Fibroblast of gingiva (primary cell): ENCODE measurements around the gene ARHGAP22.
A peak's percentile ranks its signal among the peaks of the same experiment; 100 is the strongest.

ENCODE experiments used
- DNase-seq: peaks from one replicate; pipeline ENCODE4 v3.0.0-alpha.2; 2011; ENCODE audit warnings: low read depth

The ARHGAP22 gene

GRCh38 chr10:48552946-48553564, 51.8 kb downstream of the ARHGAP22 start:
- no peak for DNase-seq

DNA sequence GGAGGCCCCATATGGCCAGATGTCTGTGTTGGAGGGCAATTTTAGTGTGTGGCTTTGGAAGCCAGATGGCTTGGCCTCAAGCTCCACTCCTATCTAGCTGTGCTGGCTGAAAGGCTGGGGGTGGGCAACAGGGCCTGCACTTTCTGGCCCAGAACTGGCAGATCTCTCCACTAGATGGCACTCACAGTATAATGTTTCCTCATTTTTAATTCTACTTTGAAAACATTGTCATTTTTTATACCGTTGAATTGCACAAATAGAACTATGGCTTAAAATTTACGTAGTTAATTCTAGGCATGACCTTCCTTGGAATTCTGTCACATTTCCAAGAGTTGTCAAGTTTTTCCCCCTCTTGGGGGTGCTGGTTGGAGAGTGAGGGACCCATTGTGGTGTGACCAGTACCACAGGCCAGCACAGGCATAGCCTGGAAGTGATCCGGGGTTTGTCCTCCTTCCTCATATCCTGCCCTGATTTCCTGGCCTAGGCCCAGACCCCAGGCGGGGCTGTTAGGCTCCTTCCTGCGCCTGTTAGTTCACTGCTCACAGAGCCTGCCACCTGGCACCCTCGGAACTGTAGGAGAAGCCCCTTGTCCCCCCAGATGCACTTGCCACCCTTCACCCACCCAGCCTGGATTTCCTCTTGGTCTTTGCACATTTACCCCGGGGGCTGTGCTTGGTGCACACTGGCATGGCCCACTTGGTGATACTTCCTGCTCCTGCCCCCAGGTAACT, 52.8 kb downstream of the ARHGAP22 start:
- DNase-seq = peak; percentile 41

- DNase-seq = no peak
Measured at GRCh38 chr10:48550977-48551376, 53.9 kb downstream of the ARHGAP22 start.

- no peak for DNase-seq
Measured at GRCh38 chr10:48550071-48550691, 54.7 kb downstream of the ARHGAP22 start.

- no peak for DNase-seq
Measured at GRCh38 chr10:48549236-48549635, 55.6 kb downstream of the ARHGAP22 start.

DNA sequence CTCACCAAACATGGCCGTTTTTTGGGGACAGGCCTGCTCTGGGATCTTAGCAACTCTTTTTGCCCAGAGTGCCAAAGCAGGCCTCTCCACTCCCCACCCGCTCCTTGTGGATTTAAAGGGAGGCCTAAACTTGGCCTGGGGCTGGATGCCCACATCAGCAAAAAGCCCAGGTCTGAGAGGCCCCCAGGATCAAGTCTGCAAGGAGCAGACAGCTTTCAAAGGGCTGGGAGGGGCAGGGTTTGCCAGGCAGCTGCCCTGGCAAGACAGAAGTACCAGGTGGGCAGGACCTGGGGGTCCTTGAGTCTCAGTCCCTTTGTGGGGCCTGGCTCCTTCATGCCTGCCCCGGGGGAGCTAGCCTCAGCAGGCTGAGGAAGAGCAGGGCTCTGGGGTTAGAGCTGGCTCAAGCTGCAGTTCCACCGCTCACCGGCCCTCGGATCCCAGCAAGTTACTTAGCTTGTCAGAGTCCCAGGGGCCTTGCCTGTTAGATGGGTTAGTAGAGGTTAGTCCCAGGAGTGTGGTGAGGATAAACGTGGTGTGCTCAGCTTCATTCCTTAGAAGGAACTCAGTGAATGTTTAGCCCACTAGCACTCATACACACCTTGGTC, 56.2 kb downstream of the ARHGAP22 start:
- no peak for DNase-seq

- no peak for DNase-seq
Measured at GRCh38 chr10:48547981-48548380, 56.9 kb downstream of the ARHGAP22 start.

- no peak for DNase-seq
Measured at GRCh38 chr10:48547061-48547895, 57.6 kb downstream of the ARHGAP22 start.

GRCh38 chr10:48545462-48546145, 59.3 kb downstream of the ARHGAP22 start:
- no peak for DNase-seq

DNA sequence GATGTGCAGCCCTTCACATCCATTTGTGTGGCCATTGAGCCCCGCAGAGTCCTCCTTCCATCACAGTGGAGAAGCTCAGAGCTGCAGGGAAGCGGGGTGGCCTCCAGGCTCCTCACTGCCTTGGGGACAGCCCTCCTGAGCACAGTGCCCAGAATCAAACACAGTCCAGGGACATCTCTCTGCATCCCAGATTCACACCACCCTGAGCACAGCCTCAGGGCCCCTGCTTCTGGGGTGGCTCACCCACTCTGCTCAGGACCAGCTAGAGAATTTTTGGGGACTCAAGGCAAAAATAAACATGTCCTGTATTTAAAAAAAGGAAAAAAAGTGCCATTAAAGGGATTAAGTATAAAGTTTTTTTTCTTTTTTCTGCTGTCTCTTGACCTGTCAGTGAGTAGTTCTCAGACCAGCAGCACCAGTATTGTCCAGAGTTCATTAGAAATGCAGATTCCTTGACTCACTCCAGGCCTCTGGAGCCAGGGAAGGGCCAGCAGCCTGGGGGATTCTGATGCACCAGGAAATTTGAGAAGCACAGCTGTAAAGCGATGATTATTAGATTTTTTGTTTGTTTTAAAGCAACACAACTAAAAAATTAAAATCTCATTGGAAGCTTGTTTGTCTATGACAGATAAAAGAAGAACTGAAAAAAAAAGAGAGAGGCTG, 61.6 kb downstream of the ARHGAP22 start:
- no peak for DNase-seq

GRCh38 chr10:48542471-48543181, 62.2 kb downstream of the ARHGAP22 start:
- DNase-seq = no peak

- no peak for DNase-seq
Measured at GRCh38 chr10:48541144-48541795, 63.6 kb downstream of the ARHGAP22 start.

DNA sequence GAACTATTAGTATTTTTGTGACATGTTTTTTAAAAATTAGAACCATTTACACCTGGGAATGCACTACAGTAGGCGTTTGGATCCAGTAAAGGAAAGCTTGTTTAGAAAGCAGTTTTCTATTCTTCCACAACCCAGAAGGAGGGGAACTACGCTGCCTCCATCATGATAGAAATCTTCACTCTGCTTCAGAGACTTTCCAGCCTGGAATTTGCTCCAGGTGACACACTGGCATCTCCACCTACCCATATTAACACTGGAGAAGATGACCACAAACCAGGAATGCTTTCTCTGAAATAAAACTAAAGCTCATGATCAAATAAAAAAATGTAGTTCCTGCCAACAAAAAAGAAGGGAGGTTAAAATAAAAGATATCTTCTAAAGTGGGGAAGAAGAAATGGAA, 66.3 kb downstream of the ARHGAP22 start:
- DNase-seq = no peak

DNA sequence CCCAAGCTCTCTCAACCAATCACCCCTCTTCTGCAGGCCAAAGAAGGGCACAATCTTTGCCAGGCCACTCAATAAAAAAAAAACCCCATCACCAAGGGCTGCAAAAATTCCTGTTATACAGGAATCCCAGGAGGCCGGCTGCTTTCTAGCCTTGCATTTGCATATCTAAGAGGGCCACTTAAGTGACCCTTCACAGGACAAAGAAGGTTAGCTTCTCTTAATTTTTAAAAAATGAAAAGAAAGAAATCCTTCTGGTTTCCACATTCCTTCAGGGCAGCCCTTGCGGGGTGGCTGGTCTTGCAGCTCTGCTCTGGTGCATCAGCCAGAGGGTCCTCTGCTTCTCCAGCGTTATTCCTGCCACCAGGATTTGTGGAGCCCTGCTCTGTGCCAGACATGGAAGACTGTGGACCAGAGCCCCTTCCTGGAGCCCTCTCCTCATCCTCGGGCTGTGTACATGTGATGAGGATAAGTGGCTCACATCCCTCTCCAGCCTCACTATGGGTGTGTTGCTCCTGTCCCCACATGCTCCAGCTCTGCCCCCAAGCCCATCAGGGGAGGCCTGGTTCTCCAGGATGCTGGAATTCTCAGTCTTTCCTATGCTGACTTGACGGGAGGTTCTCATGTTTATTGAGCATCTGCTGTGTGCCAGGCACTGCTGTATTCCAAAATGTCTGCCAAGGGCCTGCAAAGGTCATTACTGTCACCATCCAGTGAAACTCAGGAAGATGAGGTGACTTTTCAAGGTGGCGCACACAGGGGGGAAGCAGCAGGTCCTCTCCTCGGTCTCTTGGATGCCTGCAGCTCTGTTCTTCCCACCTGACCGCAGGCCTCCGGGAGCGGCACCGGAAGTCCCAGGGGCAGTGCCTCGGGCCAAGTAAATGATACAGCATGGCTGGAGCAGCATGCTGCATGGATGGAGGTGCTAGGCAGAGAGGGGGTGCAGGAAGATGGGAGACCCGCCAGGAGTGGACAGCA, 67.7 kb downstream of the ARHGAP22 start:
- no peak for DNase-seq

DNA sequence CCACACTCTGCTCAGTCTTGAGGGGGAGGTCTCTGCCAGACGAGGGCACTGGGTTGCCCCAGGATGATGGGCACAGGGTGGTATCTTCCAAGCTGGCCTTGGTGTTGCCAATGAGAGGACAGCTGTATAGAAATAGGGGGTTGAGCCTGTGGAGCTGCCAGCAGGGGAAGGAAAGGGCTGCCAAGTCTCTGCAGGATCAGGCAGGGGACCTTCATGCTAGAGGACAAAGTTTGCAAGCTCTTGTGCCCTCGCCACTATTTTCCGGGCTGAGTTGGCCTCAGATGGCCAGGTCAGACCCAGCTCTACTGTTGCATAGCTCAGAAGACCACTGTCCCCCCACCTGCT, 68.7 kb downstream of the ARHGAP22 start:
- DNase-seq = no peak

DNA sequence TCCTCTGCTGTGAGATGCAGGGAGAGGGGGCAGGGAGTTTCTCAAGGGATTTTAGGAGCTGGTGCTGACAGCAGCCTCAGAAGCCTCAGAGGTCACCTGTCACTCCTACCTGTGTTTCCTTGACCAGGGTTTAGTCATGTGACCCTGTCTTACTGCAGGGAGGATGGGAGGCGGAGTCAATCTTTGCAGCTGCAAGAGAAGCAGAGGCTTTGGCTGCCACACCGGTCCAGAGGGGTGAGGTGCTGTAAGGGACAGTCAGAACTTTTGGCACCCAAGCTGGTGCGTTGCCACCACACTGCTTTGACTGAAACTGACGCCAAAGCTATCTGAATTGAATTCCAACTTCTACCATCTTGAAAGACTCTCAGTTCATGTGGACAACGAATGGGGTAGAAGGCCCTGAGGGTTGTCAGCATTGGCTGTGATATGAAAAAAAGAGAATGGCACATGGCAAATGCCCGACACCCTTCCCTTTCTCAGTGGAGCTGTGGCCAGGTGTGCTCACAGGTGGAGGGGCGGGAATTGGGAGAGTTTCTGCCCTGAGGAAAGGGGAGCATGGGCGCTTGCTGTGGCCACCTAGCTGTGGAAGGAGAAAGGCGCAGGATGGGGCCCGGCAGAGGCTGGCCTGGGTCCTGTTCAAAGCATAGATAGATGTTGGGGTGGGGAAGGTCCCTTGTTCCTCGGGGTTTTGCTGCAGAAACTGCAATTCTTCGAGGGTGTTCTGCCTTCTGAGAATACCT, 69.3 kb downstream of the ARHGAP22 start:
- no peak for DNase-seq

DNA sequence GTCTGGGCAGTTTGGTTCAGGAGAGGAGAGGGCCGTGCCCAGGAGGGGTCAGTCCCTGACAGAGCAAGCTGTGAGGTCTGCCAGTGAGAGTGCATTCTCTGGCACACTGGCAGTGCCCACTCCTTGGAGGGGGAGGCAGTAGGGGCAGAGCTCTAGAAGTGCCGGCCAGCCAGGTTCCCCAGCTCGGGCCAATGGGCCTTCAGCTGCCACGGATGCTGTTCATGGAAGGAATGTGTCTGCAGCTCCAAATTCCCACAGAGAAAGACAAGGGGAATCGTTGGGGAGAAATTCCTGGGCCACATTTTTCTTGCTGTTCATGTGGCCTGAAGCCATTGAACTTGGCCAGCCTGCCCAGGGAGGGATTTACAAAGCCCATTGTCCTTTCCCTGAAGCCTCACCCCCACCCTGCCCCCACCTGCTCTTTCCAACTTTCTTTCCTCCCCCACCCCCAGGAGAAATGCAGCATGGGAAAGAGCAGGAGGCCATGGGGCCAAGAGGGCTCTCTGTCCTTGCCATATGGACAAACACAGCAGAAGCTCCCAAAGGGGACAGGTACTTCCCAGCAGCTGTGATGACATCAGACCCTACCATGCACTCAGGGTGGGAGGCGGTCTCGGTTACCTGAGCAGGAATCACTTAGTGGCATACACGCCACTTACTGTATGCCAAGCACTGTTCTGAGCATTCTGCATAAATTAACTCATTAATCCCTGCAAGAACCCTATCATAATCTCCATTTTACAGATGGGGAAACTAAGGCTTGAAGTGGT, 70.7 kb downstream of the ARHGAP22 start:
- DNase-seq = no peak
